NCI-H1436 (cell line): ENCODE measurements around the gene ACTN2.

ENCODE experiments used
- DNase-seq: peaks from one replicate; lab custom pipeline; 2025; lab: John Stamatoyannopoulos, UW

Gene ACTN2

DNA sequence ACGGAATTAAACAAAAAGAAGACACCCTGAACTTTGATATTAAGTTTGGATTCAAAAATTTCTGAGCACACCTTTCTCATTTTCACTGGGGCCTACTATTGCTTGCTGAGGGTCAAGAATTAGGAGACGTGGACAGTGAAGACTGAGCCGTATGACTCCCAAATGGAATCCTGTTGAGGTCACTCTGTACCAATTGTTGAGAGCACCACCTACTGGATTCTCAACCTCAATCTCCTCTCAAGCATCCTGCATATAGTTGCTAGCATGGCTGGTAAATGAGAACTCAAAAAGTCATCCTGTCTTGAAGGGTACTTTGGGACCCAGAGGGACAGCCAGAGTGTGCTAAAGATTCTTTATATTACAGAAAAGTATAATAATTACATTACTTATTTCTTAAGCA, 88.6 kb downstream of the ACTN2 start:
- no peak for DNase-seq

- DNase-seq = no peak
These were observed 93.0 kb downstream of the ACTN2 start for GRCh38 chr1:236779312-236779711.

GRCh38 chr1:236785477-236785876, 99.2 kb downstream of the ACTN2 start:
- no peak for DNase-seq

DNA sequence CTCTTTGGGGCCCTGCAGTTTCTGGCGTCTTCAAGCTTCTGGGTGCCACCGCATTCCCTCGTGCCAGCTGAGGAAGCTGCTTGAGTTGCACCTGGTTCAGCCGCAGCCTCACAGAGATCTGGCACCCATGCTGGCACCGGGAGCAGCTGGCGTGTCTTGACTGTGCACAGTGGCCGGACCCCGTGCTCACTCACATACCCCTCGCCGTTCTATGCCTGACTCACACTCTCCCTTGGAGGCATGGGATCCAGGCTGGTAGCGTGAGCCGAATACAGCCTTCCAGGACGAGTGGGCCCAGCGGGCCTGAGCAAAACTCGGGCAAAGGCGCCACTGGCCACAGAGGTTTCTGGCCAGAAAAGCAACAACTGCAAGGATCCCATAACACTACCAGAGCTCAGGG, 100.2 kb downstream of the ACTN2 start:
- no peak for DNase-seq

- no peak for DNase-seq
These were observed 108.3 kb downstream of the ACTN2 start for GRCh38 chr1:236794585-236795034.

DNA sequence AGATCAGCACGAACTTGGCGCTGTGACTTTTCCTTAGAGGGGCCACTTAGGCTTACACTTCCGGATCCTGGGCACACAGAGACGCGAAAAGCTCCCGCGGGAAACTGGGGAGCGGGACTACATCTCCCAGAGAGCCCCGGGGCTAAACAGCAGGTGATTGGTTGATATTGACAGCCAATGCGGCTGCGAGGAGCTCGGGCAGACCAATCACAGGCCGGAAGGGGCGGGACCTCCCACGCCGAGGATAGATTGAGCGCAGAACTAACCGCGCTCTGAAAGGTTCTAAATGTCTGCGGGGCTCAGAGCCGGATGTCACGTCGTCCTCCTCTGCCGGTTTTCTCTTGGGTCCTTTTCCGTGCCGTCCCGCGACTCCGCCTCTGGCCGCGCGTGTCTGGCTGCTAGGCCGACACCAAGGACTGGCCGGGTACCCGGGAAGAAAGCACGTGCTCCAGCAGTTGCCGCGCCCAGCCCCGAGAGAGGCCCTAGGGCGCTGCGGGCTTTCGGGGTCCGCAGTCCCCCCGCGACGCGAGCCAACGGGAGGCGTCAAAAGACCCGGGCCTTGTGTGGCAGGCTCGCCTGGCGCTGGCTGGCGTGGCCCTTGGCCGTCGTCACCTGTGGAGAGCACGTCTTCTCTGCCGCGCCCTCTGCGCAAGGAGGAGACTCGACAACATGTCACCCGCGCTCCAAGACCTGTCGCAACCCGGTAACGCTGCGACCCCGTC, 108.9 kb downstream of the ACTN2 start, which contains the start of gene MTR:
Gene MTR, plus strand, starts transcription at position 258 of the 722 bp plus-strand sequence. Its CDS starts 412 bp downstream, at position 670.
- DNase-seq = peak; percentile 99

- DNase-seq = peak; percentile 36
These were observed 109.7 kb downstream of the ACTN2 start for GRCh38 chr1:236795757-236796667.

GRCh38 chr1:236799001-236799400, 112.7 kb downstream of the ACTN2 start:
- no peak for DNase-seq

DNA sequence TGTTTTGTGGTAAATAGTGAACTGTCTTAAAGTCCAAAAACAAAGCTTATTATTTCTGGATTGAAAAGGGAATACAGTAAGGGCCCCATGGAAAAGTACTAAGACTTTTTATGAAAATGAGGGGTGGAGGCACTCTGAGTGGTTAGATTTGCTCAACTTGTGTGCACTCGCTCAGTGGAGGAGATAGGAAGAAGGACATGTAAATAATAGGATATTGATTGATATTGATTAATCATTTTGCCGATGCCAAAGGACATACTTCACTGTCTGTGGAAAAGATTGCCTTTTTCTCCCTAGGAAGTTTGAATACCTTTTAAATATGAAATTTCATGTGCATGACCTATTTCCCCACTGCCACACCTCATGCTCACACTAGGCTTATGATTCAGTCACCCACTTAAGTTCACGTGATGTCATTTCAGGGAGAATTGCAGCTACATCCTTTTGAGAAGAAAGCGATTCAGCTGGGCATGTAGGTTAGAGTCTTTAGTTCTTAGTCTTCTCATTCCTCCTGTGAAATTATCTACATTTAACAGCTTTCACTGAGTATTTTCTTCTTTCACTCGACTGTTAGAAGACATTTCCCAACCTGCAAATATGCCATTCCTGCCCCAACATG, 113.8 kb downstream of the ACTN2 start:
- DNase-seq = no peak

DNA sequence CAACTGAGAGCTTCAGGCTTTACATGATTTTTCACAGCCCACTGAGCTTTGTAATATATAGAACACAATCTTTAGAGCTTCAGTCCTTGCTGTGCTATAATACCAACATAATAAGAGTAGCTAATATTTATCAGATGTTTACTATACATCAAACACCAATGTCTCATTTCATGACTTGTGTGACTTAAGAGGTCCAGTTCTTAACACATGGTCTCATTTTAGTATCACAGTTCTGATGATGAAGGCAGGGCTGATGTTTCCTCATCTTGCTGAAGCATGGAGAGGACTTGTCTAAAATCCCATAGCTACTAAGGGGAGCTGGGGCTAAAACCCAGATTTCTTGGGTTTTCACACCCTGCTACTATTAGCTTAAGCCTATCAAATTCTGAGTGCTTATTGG, 114.3 kb downstream of the ACTN2 start:
- no peak for DNase-seq

DNA sequence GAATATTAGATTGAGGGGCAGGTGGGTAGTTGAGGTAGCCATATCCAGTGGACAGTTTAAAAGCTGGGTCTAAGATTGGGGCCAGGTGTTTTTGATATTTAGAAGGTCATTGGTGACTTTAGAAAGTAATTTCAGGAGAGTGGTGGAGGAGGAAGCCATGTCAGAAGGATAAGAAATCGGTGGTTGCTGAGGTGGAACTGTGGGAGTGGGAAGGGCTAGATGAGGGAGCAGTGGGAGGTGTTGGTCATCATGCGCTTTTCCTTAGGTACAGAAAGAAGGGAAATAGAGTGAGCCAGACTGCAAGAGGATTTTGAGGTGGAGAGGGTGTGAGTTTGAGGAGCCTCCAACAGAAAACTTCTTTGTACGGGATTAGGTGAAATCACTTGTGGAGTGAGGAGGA, 116.0 kb downstream of the ACTN2 start:
- DNase-seq = no peak

DNA sequence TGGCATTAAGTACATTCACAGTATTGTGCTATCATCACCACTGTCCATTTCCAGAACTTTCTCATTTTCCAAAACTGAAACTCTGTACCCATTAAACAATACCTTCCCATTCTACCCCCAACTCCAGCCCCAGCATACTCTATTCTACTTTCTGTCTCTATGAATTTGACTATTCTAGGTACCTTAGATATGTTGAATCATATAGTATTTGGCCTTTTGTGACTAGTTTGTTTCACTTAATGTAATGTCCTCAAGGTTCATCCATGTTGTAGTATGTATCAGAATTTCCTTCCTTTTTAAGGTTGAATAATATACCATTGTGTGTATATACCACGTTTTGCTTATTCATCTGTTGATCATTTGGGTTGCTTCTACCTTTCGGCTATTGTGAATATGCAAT, 120.3 kb downstream of the ACTN2 start:
- no peak for DNase-seq

GRCh38 chr1:236808005-236808404, 121.7 kb downstream of the ACTN2 start:
- DNase-seq = no peak

DNA sequence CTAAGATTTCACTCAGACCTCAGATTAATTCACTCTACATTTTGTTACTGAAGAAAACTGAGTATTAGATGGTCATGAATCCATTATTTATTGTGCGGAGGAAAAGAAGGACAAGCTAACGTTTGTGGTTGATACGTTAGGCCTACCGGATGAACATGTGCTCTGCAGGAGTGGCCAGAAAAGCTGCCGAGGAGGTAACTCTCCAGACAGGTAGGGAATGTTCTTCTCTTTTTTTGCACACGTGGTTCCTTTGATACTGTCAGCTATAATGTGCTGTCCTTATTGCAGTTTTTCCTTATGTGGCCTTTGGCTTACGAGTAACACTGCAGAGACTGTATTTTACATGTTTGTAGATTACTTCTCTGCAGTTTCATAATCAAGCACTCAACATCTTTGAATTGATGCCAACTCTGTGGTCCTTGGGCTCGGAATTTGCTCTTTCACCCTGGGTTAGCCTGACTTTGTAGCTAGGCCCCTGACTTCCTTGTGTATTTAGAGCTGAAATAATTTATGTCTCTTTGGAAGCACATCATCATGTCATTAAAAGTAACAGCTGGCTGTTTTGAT, 122.3 kb downstream of the ACTN2 start:
- no peak for DNase-seq

DNA sequence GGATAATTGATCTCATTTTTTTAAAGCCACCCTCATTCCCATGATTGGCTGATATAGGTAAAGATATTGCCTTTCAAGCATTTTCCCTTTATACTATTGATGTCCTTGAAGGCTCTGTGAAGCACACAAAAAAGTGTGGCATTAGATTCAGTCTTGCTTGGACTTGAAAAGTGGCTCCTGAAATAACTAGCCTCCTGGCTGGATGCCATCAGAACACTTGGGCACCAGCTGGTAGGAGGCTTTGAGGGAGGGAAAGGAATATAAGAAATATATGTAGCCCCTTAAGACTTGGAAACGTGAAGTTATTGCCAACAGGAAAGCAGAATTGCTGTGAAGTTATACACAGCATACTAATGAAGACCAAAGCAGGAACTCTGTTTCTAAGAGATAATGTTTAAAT, 122.8 kb downstream of the ACTN2 start:
- peak; percentile 17 for DNase-seq

DNA sequence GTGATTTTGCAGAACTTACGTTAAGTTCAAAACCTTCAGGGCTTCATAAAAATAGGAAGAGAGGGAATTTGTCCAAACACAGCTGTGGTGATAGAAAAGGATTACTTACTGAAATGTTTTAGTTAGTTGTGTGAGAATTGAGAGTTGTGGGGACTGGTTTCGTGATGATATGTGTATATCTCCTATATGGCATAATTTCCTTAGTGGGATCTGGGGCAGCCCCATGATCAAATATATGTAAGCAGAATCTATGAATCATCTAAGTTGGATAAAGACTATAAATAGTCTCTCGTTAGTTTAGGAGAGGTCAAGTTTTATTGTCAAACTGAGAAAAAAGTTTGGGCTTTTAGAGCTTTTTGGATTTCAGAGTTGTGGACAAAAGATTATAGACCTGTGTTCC, 123.7 kb downstream of the ACTN2 start:
- DNase-seq = no peak

GRCh38 chr1:236812334-236813030, 126.2 kb downstream of the ACTN2 start:
- DNase-seq = no peak
